AG09319 (cell line): Measurements from ENCODE around the gene ADI1.
A peak's percentile ranks its signal among the peaks of the same experiment; 100 is the strongest.

ENCODE experiments used
- DNase-seq: peaks from one replicate; pipeline ENCODE4 v3.0.0-alpha.2; 2010; ENCODE audit warnings: low read depth; ENCODE audit errors: extremely low read depth
- TF ChIP-seq, protein P1 (sequence below): IDR thresholded peaks from 2 replicates; pipeline ENCODE4 v1.5.1; 2011; ENCODE audit warnings: low read depth, mild to moderate bottlenecking, inconsistent platforms, low read length, moderate library complexity

Gene ADI1

DNA sequence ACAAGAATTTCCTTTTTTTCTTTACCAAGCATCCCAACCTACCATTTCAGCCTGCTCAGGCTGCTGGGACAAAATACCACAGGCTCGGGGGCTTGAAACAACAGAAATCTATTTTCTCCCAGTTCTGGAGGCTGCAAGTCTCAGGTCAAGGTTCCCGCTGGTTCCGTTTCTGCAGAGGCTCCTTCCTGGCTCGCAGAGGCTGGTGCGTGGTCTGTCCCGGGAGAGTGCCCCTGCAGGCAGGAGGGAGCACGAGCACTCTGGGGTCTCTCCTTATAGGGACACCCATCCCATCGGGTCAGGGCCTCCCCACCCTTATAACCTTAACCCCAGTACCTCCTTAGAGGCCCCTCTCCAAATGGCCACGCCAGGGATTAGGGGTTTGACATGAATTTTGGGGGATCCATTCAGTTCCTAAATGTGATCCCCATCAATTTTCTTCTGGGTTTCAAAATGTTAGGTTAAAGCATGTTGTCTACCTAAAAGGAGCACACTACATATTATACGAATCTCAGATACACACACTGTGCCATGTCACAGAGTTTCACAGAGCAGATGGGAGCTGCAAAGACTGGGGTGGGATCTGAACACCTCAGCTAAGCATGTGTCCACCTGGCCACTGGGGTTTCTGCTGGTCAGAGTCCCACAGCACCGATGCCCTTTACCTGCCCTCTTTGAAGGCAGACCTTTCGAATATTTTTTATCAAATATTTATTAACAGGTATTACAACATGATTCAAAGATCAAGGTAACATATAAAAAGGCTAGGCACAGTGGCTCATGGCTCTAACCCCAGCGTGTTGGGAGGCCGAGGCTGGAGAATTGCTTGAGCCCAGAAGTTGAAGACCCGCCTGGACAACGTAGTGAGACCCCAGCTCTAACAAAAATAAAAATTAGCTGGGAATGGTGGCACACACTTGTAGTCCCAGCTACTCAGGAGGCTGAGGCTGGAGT, 17.6 kb upstream of the ADI1 start:
- DNase-seq = no peak
- TF ChIP-seq, protein P1, sequence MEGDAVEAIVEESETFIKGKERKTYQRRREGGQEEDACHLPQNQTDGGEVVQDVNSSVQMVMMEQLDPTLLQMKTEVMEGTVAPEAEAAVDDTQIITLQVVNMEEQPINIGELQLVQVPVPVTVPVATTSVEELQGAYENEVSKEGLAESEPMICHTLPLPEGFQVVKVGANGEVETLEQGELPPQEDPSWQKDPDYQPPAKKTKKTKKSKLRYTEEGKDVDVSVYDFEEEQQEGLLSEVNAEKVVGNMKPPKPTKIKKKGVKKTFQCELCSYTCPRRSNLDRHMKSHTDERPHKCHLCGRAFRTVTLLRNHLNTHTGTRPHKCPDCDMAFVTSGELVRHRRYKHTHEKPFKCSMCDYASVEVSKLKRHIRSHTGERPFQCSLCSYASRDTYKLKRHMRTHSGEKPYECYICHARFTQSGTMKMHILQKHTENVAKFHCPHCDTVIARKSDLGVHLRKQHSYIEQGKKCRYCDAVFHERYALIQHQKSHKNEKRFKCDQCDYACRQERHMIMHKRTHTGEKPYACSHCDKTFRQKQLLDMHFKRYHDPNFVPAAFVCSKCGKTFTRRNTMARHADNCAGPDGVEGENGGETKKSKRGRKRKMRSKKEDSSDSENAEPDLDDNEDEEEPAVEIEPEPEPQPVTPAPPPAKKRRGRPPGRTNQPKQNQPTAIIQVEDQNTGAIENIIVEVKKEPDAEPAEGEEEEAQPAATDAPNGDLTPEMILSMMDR = peak; percentile 54

DNA sequence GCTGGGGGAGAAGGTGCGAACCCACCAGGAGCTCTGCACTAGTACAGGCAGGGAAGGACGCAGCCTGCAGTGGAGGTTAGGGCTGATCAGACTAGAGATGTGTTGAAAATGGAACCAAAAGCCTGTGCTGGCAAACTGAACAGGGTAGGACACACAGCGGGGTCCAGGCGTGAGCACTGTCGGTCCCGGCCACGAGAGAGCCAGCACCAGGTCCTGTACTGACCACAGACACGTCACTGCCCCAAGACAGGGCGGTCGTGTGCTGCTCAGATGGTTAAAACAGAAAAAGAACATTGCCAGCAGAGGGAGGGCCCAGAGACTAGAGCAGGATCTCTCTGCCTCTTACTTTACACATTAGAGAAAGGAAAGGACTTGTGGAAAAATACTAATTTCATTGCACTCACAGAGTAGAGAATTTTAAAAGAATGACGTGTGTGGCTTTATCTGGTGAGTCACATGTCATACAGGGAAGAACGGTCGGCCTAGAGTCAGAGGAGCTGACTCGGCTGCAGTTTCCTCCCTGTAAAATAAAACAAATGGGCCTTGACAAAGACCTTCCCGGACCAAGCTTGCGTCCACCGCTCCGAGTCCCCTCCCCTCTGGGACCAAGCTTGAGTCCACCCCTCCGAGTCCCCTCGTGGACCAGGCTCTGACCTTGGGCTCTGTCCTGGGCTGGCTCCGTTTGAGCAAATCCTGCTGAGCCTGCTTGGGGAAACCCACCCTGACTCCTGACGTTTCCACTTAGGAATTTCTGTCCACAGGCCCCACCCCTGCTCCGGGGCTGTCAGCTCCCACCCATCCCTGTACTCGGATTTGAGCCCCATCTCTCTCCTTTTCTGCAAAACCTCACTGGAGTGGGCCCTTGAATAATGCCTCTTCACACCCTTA, 16.7 kb upstream of the ADI1 start:
- peak; percentile 44 for DNase-seq
- TF ChIP-seq, protein P1 = peak; percentile 16

DNA sequence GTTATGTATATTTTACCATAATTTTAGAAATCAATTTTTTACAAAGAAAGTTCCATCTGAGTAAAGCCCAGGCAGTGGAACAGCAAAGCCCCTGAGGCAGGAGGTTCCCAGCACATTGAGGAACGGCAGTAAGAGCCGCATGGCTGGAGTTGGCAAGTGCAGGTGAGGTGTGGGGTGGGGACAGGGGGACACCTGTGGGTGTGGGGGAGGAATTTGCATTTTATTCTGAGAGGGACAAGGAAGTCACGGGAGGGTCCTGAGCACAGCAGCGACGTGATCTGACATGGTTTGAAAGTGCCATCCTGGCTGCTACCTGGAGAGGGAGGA, 16.1 kb upstream of the ADI1 start:
- TF ChIP-seq, protein P1 = no peak

DNA sequence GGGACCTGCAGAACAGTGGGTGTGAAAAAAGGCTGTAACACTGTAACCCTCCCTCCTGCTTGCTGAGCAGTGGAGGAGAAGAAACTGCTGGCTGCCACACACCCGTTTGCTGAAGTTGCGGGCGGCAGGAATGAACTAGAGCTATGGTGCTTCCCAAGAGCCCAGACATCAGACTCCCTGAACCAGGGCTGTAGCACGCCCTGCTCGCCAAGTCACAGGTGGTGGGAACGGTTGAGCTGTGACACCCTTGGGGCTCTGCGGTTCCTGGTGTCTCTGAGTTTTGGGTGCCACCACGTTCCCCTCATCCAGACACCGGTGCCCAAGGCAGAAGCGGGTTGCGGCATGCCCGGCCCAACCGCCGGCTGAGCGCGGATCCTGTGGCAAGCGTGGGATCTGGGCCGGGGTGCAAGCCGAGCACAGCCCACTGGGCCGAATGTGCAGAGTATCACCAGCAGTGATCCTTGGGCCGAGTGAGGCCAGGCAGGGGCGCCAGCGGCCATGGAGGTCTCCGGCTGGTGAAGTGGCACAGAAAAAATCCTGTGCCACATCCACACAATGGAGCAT, 15.0 kb upstream of the ADI1 start:
- TF ChIP-seq, protein P1 = no peak
- no peak for DNase-seq

More for the DNA sequence above, 16.1 kb upstream of the ADI1 start:
- DNase-seq = no peak

DNA sequence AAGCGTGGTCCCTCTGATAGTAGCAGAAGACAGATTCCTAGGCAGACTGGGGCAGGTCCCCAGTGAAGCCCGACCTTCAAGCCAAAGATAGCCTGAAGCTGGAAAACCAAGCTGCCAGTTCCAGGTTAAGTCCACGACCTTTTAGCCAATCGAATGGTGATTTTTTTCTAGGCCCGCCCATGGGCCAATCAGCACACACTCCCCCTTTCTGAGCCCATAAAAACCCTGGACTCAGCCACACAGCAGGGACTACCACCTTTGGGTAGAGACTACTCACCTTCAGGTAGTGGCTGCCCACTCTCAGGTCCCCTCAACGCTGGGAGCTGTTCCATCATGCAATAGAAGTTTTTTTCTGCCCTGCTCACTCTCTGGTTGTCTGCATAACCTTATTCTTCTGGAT, 14.5 kb upstream of the ADI1 start:
- no peak for DNase-seq
- TF ChIP-seq, protein P1 = no peak

DNA sequence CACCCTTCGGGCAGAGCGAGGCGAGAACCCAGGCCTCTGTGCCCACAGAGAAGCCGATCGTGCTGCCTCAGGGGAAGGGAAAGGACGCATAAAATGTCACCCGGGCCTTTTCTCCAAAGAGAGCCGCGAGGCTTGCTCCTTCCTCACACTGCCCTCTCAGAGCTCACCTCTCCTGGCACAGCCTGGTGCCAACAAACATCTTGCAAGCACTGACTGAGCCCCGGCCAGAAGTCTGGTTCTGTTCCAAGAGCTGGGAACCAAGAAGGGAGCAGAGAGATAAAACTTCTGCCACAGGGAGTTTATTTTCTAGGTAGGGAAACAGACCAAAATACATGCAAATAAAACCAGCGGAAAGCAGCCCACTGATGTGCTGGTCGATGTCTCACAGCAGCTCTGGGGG, 13.6 kb upstream of the ADI1 start:
- no peak for DNase-seq
- TF ChIP-seq, protein P1 = no peak
